K562 (cell line): ENCODE measurements around the gene NBPF3. TPM values are rescaled to one million over a fixed set of nuclear protein-coding genes. Genes with fewer than 3 reads are reported as not detected.

ENCODE experiments used
- ATAC-seq: fragments of 200-7000 bp; cut with Tn5 transposase; 3 replicates; pipeline ENCODE4 v1.9.1; 2020; ENCODE audit warnings: moderate library complexity
- BruUV-seq: library from RNA; stranded (reverse); fragments of 400-500 nt; replicated peaks from 2 replicates; lab custom pipeline; 2021; lab: Mats Ljungman, UMichigan
- CTCF ChIA-PET: fragments of 300-600 bp; formaldehyde crosslinking; extraction: SDS; loops from one replicate; lab custom pipeline; 2021; ENCODE audit warnings: low intra/inter-chr PET ratio; lab: Yijun Ruan, JAX
- POLR2A ChIA-PET: fragments of 300-600, 350-650 bp; sonication (Branson Sonifier 250); formaldehyde crosslinking; extraction: SDS; loops from one replicate; lab custom pipeline; 2021; ENCODE audit warnings: antibody characterized with exemption, inconsistent platforms; lab: Yijun Ruan, JAX
- DNase-seq, 4 experiments: peaks; one replicate each; pipeline versions ENCODE4 v3.0.0 to v3.0.0-alpha.2; 2011 to 2018; ENCODE audit warnings: low spot score in 3 of 4, mixed read lengths in 3 of 4; ENCODE audit errors: extremely low read depth in 1 of 4
- FAIRE-seq: peaks from 2 replicates; lab custom pipeline; 2011; peaks lifted over from hg19 to GRCh38; lab: Jason Lieb, UNC
- H2AFZ ChIP-seq: 2 replicates; pipeline ENCODE4 v1.6.0; 2011; ENCODE audit warnings: low read depth, low read length, control low read depth, inconsistent platforms
- H3K27ac ChIP-seq: fragments of 200-600 bp; 3 replicates; pipeline ENCODE4 v1.8.0; 2011; ENCODE audit warnings: low read depth, mild to moderate bottlenecking, control low read depth, inconsistent platforms, low read length, moderate library complexity, mixed read lengths; ENCODE audit errors: extremely low read depth
- H3K27me3 ChIP-seq, 2 experiments: fragments of 300-600 bp in 1 of 2; 2 replicates in 1 of 2; 3 replicates in 1 of 2; pipeline versions ENCODE4 v1.6.0 to v1.8.0; 2011; ENCODE audit warnings: inconsistent platforms in 2 of 2, low read length in 2 of 2, mild to moderate bottlenecking in 1 of 2, mixed read lengths in 1 of 2, moderate library complexity in 1 of 2; ENCODE audit not compliant: control insufficient read depth in 2 of 2, insufficient read depth in 2 of 2
- H3K36me3 ChIP-seq: fragments of 300-600 bp; 3 replicates; pipeline ENCODE4 v1.8.0; 2011; ENCODE audit warnings: mild to moderate bottlenecking, low read length, inconsistent platforms; ENCODE audit not compliant: control insufficient read depth, insufficient read depth
- H3K4me1 ChIP-seq, 2 experiments: fragments of 200-600 bp in 1 of 2; replicated peaks in 1 of 2; 2 replicates in 1 of 2; 3 replicates in 1 of 2; pipeline versions ENCODE4 v1.5.1 to v1.8.0; 2011; ENCODE audit warnings: inconsistent platforms in 2 of 2, low read length in 2 of 2, mild to moderate bottlenecking in 1 of 2, mixed read lengths in 1 of 2, moderate library complexity in 1 of 2; ENCODE audit not compliant: control insufficient read depth in 2 of 2, insufficient read depth in 2 of 2
- H3K4me2 ChIP-seq: 2 replicates; pipeline ENCODE4 v1.6.1; 2011; ENCODE audit warnings: low read length, control low read depth, inconsistent platforms, mixed read lengths; ENCODE audit not compliant: insufficient read depth
- H3K4me3 ChIP-seq: fragments of 200-600 bp; sonication (generic), shearing (Covaris generic); 2 replicates; pipeline ENCODE4 v1.5.1; 2016; ENCODE audit warnings: control low read depth, inconsistent platforms
- H3K79me2 ChIP-seq: fragments of 200-600 bp; 3 replicates; pipeline ENCODE4 v1.8.0; 2011; ENCODE audit warnings: low read length, inconsistent platforms; ENCODE audit not compliant: control insufficient read depth, insufficient read depth
- H3K9ac ChIP-seq, 2 experiments: 2 replicates each; pipeline versions ENCODE4 v1.6.0 to v1.6.1; 2011; ENCODE audit warnings: low read depth in 2 of 2, low read length in 2 of 2, control low read depth in 1 of 2, inconsistent platforms in 1 of 2, mild to moderate bottlenecking in 1 of 2, mixed read lengths in 1 of 2; ENCODE audit not compliant: insufficient read depth in 1 of 2
- H3K9me1 ChIP-seq: one replicate; pipeline ENCODE4 v1.6.0; 2011; ENCODE audit warnings: inconsistent platforms, mild to moderate bottlenecking, low read length, moderate library complexity; ENCODE audit not compliant: control insufficient read depth, insufficient read depth
- H3K9me3 ChIP-seq: replicated peaks from 2 replicates; pipeline ENCODE4 v1.5.1; 2011; ENCODE audit warnings: low read depth, low read length, inconsistent platforms; ENCODE audit not compliant: control insufficient read depth, insufficient read depth
- H4K20me1 ChIP-seq: replicated peaks from 2 replicates; pipeline ENCODE4 v1.6.1; 2011; ENCODE audit warnings: low read length, inconsistent platforms, mixed read lengths; ENCODE audit not compliant: control insufficient read depth, insufficient read depth
- ARID1B ChIP-seq: fragments of 450-650 bp; IDR thresholded peaks from 2 replicates; pipeline ENCODE4 v1.6.1; 2016; ENCODE audit warnings: antibody characterized with exemption, mild to moderate bottlenecking, inconsistent platforms
- CBFA2T2 ChIP-seq: fragments of 450-650 bp; conservative IDR thresholded peaks from 2 replicates; pipeline ENCODE4 v1.6.1; 2017; ENCODE audit warnings: mild to moderate bottlenecking
- CBFA2T3 ChIP-seq: fragments of 450-650 bp; IDR thresholded peaks from 2 replicates; pipeline ENCODE4 v1.6.1; 2017
- DPF2 ChIP-seq: fragments of 450-650 bp; IDR thresholded peaks from 2 replicates; pipeline ENCODE4 v1.6.1; 2016
- MITF ChIP-seq: IDR thresholded peaks from 2 replicates; pipeline ENCODE4 v1.6.1; 2014; ENCODE audit warnings: antibody characterized with exemption
- PTRF ChIP-seq: fragments of 450-650 bp; IDR thresholded peaks from 2 replicates; pipeline ENCODE4 v1.6.1; 2016; ENCODE audit warnings: mild to moderate bottlenecking, missing genetic modification characterization, missing compliant biosample characterization
- TEAD4 ChIP-seq, 2 experiments: sonication (generic) in 1 of 2; formaldehyde crosslinking in 1 of 2; IDR thresholded peaks; 2 replicates each; pipeline versions ENCODE4 v1.6.1 to v1.8.0; 2012 to 2022; ENCODE audit warnings: borderline replicate concordance in 1 of 2, inconsistent platforms in 1 of 2, low read length in 1 of 2, mild to moderate bottlenecking in 1 of 2, missing genetic modification reagents in 1 of 2
- XRCC3 ChIP-seq: fragments of 450-650 bp; IDR thresholded peaks from 2 replicates; pipeline ENCODE4 v1.6.1; 2017; ENCODE audit warnings: mild to moderate bottlenecking, moderate library complexity
- ZNF592 ChIP-seq: fragments of 450-650 bp; IDR thresholded peaks from 2 replicates; pipeline ENCODE4 v1.6.1; 2017; ENCODE audit warnings: antibody characterized with exemption, mild to moderate bottlenecking
- WGBS: fragments of 100-300 bp; shearing (Covaris generic); methylation state at CpG from one replicate; pipeline ENCODE4 v1.1.6; 2016; ENCODE audit warnings: low coverage, mixed read lengths; ENCODE audit not compliant: insufficient coverage; ENCODE audit errors: missing lambda C conversion rate; 5-methylcytosine and 5-hydroxymethylcytosine counted together
- in situ Hi-C: fragments of 300-500 bp; cut with MboI; formaldehyde crosslinking; loops from 4 replicates; pipeline ENCODE4 v1.15.0; 2018; ENCODE audit warnings: inconsistent platforms, mixed read lengths
- intact Hi-C: fragments of 100-400 bp; cut with micrococcal nuclease; formaldehyde crosslinking; loops from 2 replicates; pipeline ENCODE4 v1.14.2; 2022
- polyA plus RNA-seq, 8 experiments: library from polyadenylated mRNA; depleted of rRNA in 4 of 8; stranded (reverse) in 5 of 8; unstranded in 3 of 8; fragments of >200 nt; fragmentation: Nextera tagmentation in 2 of 8; fragmentation: Illumina TruSeq in 1 of 8; extraction: Ambion mirVana in 2 of 8; extraction: Trizol in 1 of 8; gene quantifications; 2 replicates each; pipeline versions ENCODE4 v1.2.1 to v1.2.3, GENCODE V29; 2011 to 2014; ENCODE audit warnings: inconsistent platforms in 1 of 8, missing spikeins in 1 of 8
- total RNA-seq, 7 experiments: library from RNA; depleted of rRNA in 6 of 7; stranded (reverse); fragments of >200 nt in 6 of 7; fragmentation: Illumina TruSeq in 2 of 7; extraction: Trizol in 2 of 7; gene quantifications; 2 replicates each; pipeline versions ENCODE4 v1.2.1 to v1.2.3, GENCODE V29; 2011 to 2021; ENCODE audit warnings: low replicate concordance in 1 of 7
- TF ChIP-seq, protein P1 (sequence below): fragments of 250-450 bp; sonication (Bioruptor Pico); IDR thresholded peaks from 2 replicates; pipeline ENCODE4 v1.8.0; 2021; ENCODE audit warnings: moderate library complexity, mild to moderate bottlenecking, inconsistent platforms

NBPF3 gene
- total and polyA plus RNA-seq, 9 of the 15 experiments (the other 6 are each of a cell fraction or from before 2014, with no cell fraction given) = 1.5 to 7.3 (median 5.4) TPM

GRCh38 chr1:21451212-21451611 is 11.3 kb downstream of the NBPF3 start:
- ChIA-PET POLR2A (no interaction called here), CTCF (no interaction called here)
- Histone ChIP-seq H3K4me2 (no peak overlapping the region), H2AFZ (no peak overlapping the region), H3K4me3 (no peak overlapping the region), H3K9me1 (no peaks in the 10 kb centered on the region), H3K9me3 (no peaks in the 10 kb centered on the region), H3K27me3 (no peaks in the 10 kb centered on the region), H4K20me1 (no peaks in the 10 kb centered on the region), H3K9ac (no peak overlapping the region), H3K27ac (no peak overlapping the region), H3K79me2 (no peaks in the 10 kb centered on the region), H3K36me3 (no peaks in the 10 kb centered on the region; the same call in 2 of the 3 replicates), H3K4me1 (peaks cover 0 to 26% of the 10 kb centered on the region in 2 experiments; a peak in 4 of 5 replicates)
- FAIRE-seq (no peak), DNase-seq (no peak), ATAC-seq (no peak)
- TF ChIP-seq, protein P1, sequence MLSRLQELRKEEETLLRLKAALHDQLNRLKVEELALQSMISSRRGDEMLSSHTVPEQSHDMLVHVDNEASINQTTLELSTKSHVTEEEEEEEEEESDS (CRISPR knock-in tag) = no peak
- no peak for TF ChIP-seq MITF
- in situ Hi-C loops = loop anchor here (5.0 kb wide), 1 partner anchor 54 kb away; no protein-coding TSS in a partner anchor
- intact Hi-C loops = loop anchor here (5.0 kb wide), 1 partner anchor 59 kb away; no protein-coding TSS in a partner anchor
- no TSS peak for BruUV-seq
- WGBS = 30% methylated on average over 1 of the region's 1 CpG

DNA sequence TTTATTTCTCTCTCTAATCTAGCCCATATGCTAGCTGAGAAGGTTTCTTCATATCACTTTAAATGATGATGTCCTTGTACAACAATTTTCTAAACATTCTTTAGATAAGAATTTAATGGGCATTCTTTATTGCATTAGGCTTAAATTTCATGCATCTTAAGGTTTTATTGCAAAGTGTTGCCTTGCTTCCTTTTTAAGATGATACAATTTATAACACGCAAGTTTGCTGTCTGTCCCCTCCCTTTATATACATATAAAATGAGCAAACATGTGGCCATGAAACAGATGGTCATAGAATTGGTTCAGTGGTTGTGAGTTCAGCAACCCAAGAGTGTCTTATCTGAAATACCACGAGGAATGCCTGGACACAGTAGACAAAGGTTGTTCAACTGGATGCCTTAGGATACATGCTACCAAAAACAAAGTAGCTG is 12.1 kb downstream of the NBPF3 start:
- FAIRE-seq = no peak
- intact Hi-C loops = loop anchor here (5.0 kb wide), 1 partner anchor 60 kb away; no protein-coding TSS in a partner anchor
- WGBS = 20% methylated on average over 2 of the region's 2 CpGs
- TF ChIP-seq ARID1B = peak; percentile 37; the same call in 1 of the 2 replicates
- 0 out of 2 replicates have a peak, but pooled peaks have one; percentile 15 for TF ChIP-seq DPF2
- peak; percentile 73 for TF ChIP-seq CBFA2T2
- TF ChIP-seq ZNF592 = 0 out of 2 replicates have a peak, but pooled peaks have one; percentile 23
- no peak for TF ChIP-seq XRCC3
- TF ChIP-seq CBFA2T3 = peak; percentile 75
- peak; percentile 73 for TF ChIP-seq TEAD4 (IDR thresholded peaks at IDR 0.05; ENCODE audit: low read length)
- TF ChIP-seq TEAD4 (CRISPR knock-in tag; IDR thresholded peaks at IDR 0.05; ENCODE audit: borderline replicate concordance) = no peak
- 0 out of 2 replicates have a peak, but pooled peaks have one; percentile 39 for TF ChIP-seq PTRF (tag)

More for the DNA sequence above, 12.1 kb downstream of the NBPF3 start:
- ChIA-PET POLR2A (no interaction called here), CTCF (no interaction called here)
- no peaks in the 10 kb centered on the region for H3K79me2 ChIP-seq
- H3K9me1 ChIP-seq = no peaks in the 10 kb centered on the region
- H3K4me3 ChIP-seq = no peak overlapping the region
- H3K27ac ChIP-seq = no peak overlapping the region
- no peaks in the 10 kb centered on the region; the same call in 2 of the 3 replicates for H3K36me3 ChIP-seq
- in situ Hi-C loops = loop anchor here (5.0 kb wide), 1 partner anchor 55 kb away; no protein-coding TSS in a partner anchor
- H3K4me2 ChIP-seq = no peak overlapping the region
- no TSS peak for BruUV-seq
- H3K9me3 ChIP-seq = no peaks in the 10 kb centered on the region
- DNase-seq = peak in 1 of 4 experiments; percentile 55
- no peaks in the 10 kb centered on the region for H4K20me1 ChIP-seq
- ATAC-seq = no peak
- 0 out of 2 replicates have a peak overlapping the region, but pooled peaks have one; percentile 34 for H2AFZ ChIP-seq
- peaks cover 0 to 26% of the 10 kb centered on the region in 2 experiments; a peak in 4 of 5 replicates for H3K4me1 ChIP-seq
- no peaks in the 10 kb centered on the region for H3K27me3 ChIP-seq
- H3K9ac ChIP-seq = no peak overlapping the region
